Eye (tissue), 1 donor: ENCODE measurements around the gene MARCKS.

Source experiments
- DNase-seq: peaks from one replicate; pipeline ENCODE4 v3.0.0-alpha.2; 2015

Gene MARCKS, protein sequence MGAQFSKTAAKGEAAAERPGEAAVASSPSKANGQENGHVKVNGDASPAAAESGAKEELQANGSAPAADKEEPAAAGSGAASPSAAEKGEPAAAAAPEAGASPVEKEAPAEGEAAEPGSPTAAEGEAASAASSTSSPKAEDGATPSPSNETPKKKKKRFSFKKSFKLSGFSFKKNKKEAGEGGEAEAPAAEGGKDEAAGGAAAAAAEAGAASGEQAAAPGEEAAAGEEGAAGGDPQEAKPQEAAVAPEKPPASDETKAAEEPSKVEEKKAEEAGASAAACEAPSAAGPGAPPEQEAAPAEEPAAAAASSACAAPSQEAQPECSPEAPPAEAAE

DNA sequence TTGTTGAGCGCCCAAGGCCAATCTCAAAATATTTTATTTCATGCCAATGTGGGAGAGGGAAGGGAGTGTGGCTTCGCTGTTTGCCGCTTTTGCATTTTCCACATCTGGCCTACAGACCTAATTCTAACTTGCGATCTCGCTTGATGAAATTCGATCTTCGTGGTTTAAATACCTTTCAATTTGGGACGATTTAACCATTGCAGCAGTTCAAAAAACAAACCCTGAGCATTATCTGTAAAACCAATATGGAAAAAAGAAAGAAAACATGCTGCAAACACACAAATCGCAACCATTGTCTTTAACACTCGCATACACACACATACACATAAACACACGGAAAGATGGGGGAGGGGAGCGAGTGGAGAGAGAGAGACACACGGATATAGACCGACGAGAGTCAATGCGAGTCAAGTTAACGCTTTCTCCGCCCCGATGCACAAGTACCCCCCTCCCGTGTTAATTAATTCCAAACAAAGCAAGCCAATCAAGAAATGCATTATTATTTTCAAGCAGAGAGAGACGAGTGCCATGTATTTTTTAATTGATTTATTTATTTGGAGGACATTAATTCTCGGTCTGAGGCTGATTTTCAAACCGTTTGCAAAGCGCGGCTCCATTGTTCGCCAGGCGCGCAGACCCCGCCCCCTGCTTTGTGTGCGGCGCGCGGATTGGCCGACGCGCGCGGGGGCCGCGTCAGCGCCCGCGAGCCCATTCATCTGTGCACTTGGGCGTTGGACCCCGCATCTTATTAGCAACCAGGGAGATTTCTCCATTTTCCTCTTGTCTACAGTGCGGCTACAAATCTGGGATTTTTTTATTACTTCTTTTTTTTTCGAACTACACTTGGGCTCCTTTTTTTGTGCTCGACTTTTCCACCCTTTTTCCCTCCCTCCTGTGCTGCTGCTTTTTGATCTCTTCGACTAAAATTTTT is at the start of gene MARCKS:
Gene MARCKS, plus strand, starts transcription at position 721 of the 931 bp plus-strand sequence. CDS start 401 bp downstream, outside the sequence.
- DNase-seq, result peak; percentile 98

DNA sequence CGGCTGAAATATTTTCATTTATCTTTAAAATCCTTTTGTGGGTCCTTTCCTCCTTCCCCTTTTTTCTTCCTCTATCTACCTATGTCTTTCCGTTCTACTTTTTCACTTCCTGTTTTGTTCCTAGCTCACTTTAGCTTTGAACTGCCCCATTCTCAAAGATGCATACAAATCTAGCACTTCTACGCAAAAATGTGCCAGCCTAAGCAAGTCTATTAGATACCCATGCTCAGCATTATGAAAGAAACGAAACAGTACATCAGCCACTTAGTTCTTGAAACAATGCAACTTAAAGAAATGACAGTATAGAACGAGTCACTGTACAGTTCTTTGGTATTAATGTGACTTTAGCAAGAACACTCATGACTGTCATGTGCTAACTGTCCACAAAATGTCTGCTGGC is 47.3 kb upstream of the MARCKS start:
- DNase-seq, result no peak

DNA sequence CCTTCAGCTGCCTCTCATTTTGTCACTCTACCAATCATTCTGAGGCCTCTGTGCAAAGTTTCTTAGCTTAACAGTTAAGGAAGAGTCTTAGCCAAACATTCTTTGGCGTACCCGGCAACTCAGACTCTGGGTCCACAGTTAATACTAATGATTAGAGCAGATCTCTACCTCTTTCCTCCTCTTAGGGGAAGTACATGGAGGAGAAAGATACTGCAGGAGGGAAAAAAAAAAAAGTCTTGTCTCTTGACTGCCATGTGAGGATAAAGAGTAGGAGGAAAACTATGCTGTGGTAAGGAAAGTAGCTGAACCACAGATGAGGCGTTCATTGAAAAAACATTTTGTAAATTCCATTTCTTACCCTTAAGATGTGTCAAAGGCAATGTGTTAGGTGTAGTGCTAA is 44.0 kb upstream of the MARCKS start:
- no peak for DNase-seq

DNA sequence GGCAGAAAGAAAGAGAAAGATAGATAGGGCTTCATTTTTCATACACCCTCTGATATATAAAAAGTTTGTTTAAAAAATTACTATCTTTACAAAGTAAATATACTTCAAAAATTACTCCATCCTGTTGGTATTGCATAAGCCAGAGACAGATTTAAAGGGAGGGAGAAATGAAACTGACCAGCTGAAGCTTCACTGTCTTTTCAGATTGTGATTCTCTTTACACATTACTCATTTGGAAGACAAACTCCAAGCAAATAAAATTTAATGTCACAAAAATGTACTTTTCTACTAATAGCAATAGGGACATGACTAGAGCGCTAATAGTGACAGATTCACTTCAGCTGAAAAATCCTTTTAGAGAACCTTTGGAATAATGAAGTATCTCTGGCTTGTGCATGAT is 38.6 kb upstream of the MARCKS start:
- DNase-seq, result no peak

DNA sequence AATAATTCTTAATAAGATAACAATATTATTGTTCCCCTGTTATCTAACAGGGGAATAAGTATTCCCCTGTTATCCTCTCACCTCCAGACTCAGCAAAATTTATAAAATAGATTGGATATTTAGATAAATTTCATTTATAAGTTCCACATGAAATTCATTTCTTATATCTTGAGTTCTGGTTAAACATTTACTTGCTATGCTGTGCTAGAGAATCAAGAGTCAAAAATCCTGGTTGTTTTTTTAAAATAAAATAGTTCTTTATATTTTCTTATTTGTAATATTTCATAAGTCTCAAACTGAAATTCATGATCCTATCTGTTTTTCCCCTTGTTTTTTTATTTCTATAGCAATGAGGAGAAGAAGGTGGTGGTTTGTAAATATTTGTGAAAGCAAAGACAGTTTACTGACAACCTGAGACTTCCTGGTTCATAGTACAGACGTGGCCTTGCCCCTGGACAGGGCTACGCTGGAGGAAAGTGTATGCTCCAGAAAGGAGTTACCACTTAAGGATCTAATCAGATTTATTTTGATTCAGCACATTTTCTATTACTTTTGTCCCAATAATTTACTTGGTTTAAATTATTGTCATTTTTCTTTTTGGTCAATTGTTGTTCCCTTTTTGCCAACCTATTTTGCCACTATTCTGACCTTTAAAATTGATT is 37.8 kb upstream of the MARCKS start:
- no peak for DNase-seq

DNA sequence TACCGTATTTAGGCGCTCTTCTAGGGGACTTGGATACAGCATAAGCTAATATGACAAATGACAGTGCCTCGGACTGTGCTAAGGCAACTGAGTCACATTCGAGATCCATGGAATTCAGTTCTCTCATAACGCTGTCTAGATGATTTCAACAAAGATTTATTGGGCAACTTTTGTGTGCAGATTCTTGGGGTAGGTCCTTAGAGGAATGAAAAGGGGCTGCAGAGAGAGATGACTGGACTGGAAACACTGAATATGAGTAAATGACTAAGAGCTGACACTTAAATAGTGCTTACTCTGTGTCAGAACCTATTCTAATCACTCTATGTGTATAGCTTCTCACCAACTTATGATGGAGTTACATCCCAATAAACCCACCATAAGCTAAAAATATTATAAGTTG is 36.4 kb upstream of the MARCKS start:
- no peak for DNase-seq

DNA sequence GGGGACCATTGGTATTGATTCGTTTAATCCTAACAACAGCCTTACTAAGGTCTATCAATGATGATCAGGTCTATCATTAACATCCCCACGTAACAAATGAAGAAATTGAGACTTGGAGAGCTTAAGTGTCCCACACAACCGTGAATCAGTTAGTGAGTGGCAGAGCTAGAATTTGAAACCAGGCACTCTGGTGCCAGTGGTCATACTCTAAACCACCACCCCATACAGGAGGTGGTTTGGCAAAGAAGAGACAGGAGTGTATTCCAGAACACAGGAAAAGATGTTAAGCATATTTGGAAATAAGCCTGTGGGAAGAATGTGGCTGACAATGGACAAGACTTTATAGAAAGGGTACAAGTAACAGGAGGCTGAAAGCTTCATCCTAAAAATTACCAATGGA is 35.7 kb upstream of the MARCKS start:
- no peak for DNase-seq

DNA sequence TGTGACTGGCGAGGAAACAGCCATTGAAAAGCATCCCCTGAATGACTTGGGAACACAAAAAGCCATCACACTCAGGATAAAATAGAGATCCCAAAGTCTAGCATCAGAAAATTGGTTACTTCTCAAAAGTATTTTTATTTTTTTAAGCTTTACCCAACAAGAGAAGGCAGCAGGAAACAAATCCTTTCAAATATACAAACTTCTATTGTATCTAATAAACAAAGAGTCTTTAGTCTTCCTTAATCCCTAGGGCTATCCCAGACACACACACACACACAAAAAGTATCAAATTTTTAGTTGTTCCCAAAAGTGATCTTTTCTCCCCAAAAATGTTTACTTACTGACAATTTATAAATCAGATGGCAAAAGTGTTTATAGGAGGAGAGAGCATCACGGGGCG is 33.2 kb upstream of the MARCKS start:
- no peak for DNase-seq

DNA sequence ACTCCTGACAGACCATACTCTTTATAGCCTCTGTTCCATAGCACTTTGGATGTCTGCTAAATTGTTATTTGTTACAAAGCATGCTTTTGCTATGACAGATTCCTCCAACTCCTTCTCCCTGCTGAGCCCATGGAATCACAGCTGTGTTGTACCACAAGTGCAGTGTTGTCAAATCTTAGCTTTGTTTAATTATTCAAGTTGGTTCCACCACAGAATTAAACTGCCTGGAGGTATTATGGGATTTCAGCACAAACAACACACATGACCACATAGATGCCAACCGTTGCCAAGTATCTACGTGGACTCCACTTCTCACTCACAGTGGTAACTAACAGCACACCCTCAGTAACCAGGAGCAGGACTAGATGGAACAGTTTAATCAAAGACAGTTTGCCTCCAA is 32.7 kb upstream of the MARCKS start:
- DNase-seq, result no peak

DNA sequence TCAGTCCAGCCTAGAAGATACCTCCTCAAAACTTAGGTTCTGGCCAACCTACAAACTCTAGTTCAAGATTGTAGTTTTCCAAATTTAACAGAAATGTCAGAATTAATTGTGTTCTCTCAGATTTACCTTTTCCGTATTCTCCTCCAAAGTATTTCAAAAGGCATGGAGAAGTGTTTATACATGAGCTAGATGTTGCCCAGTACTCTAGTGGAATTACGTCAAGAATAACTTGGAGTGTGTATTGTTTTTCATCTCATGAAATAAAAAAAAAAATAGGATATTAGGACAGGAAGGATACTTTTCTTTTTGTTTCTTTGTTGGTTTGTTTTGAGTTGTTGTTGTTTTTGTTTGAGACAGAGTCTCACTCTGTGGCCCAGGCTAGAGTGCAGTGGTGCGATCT is 32.3 kb upstream of the MARCKS start:
- DNase-seq, result no peak

DNA sequence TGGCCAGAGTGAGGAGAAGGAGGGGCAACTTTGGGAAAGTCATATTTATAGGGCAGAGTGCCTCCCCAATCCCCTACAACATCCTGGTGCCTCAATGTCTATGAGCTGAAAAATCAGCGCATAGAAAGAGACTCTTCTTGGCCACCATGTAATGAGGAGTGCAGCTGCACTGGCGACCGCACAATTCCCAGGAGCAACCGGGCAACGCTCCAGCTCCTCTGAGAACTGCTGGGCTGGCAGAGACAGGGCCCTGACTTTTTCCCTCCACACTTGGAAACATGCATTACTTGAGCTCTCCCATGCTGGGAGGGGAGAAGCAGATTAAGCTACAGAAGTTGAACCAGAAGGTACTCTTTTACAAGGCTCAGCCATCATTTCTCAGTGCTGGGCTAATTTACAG is 31.4 kb upstream of the MARCKS start:
- peak; percentile 53 for DNase-seq

DNA sequence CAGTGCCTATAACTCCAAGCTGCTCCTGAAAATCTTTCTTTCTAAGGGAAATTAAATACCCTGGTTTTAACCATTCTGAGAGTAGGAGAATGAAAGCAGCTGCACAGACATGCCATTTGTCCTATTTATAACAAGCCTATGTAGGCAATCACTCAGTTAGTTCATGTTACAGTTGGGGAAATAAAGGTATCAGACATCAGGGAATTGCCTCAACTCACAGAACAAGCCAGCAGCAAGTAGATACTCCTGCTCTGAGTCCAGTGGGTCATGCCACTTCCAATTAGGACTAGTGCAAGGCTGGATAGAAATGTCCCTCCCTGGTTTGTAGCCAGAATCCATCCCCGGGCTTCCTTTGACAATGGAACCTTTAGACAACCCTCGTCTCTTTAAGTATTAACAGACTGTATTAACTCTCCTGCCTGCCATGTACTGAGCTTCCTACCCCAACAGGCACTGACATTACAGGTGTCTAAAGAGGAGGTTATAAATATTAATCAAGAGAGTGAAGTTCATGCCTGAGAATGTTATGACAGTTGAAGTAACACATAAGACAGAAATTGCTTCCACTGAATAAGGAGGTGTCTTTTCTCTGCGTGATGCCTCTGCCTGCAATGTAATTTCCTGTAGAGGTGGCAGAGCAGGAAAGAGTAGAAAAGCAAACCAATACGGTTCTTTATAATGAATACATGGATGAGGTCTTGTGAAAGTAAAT is 28.0 kb upstream of the MARCKS start:
- no peak for DNase-seq

DNA sequence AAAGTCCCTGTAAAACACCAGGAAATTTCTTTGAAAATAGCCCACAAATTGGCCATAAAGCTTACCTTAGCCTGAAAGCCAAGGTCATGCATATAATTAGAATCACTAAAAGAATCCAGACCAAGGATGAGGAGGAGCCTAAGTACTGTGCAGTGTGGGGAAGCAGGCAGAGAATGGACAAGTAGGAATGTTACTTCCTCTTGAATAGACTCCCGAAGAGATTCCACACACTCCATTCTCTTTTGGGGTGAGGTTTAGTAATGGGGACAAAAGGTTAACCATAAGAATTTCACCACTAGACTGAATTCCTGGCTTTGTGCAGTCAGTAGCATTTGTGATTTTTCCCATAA is 27.5 kb upstream of the MARCKS start:
- no peak for DNase-seq

DNA sequence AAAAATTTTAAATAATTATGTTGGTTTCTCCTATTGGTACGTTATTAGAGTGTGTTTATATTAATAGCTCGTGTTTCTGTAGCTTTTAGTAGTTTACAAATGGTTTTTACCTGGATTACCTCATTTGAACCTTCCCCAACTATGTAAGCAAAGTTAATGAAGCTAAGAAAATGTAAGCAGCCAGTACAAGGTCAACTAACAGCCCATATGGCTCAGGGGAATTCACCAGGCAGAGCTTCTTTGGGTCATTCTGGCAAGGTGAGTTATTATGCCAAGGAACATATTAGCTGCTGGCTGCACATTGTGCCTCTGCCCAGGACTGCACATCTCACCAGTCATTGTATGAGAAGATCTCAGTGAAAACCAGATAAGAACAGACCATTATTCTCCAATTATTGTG is 27.0 kb upstream of the MARCKS start:
- DNase-seq, result no peak

DNA sequence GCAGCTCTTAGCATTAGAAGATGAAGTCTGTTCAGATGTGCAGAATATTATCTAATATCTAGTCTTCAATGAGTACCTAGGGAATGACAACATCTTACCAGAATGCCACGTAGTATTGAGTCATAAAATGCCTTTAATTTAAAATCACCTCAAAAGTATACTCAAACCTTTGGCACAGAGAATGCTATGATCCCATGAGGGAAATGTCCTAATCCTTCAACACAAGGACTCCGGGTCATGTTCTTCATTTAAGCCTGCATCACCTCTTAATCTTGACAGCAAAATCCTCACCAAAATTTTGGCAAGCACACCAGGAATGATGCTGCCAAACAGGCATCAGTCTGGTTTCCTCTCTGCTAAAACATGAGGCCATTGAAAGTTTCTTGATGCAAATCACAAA is 23.6 kb upstream of the MARCKS start:
- no peak for DNase-seq

DNA sequence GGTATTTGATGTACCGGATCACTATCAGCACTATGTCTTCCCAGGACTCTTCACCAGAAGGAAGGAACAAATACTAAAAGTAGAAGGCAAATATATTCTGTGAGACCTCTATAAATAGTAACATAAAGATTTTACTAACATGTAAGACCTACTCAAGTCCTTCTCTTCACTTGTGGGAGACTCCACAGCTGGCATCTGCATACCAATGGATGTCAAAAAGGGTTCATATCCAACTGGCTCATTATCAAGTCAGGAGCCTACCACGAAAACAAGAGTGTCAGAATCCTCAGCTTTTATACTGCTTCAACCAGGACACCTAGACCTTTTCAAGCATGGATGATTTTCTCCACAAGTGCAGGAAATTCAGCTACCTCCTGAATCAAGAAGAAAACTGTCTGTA is 20.0 kb upstream of the MARCKS start:
- no peak for DNase-seq

DNA sequence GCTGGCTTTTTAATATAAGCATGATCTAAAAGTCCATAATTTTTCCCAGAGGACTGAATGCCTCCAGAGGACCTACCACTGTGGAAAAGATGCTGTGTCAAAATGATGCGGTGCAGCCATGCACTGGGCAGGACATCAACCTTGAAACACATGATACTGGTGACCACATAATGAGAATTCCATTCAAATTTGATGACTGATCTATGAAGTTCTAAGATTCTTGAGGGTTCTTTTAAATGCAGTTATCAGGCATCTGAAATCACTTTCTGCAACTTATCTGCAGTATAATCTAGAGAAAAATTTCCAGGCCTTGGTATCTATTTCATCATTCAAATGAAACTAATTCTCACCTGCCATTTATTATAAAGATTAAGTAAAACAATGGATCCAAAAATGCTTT is 15.0 kb upstream of the MARCKS start:
- no peak for DNase-seq

DNA sequence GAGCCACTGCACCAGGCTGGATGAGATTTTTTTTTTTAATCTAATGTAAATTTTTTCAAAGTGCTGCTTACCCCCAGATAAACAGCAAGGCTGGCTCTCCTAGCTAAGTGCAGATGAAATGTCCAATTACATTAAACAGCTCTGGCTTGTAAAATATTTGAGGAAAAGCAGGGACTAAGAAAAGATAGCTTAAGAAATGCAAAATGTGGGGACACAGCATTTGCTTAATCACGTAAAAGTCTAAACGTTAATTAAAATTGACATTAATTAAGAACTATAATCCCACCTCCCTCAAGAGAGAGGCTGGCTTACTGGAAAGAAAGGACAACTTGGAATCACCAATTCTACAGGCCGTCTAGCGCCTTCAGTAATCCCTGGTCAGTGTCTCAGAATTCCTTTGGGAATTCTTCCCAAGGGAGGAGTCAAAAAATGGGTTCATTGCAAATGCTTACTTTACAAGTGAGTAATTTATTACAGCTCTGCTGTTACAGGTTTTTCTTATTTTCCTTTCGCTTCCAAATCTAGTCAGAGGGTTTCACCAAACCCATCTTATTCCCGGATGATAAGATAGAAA is 13.6 kb upstream of the MARCKS start:
- no peak for DNase-seq

DNA sequence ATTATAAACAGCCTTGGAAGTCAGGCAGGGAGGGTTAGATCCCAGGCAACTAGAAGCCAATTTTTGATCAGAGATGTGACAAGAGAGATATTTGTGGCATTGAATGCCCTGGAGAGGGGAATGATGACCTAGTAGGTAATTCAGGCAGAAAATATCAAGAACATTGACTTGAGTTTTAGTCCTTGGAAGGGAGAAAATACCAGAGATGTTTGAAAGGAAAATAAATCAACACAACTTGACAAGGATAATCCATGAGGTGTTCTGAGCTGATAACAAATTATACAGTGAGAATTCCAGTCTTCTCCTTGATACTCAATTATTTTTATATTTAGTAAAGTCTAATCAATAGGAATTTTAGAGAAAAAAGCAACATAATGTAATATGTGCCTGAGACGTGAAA is 10.6 kb upstream of the MARCKS start:
- no peak for DNase-seq

DNA sequence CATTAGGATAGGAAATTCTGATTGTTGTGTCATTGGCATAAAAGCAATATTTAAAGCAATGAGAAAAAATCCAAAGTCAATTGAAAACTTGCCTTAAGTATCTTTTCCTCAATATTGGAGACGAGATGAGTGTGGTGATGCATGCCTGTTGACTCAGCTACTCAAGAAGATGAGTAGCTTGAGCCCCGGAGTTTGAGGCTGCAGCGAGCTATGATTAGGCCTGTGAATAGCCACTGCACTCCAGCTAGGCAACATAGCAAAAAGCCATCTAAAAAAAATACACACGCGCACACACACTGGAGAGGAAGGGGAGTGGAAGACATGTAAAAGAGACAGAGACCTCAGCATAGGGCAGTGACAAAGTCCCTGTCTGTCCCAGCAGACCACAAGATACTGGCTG is 9.7 kb upstream of the MARCKS start:
- DNase-seq, result no peak

DNA sequence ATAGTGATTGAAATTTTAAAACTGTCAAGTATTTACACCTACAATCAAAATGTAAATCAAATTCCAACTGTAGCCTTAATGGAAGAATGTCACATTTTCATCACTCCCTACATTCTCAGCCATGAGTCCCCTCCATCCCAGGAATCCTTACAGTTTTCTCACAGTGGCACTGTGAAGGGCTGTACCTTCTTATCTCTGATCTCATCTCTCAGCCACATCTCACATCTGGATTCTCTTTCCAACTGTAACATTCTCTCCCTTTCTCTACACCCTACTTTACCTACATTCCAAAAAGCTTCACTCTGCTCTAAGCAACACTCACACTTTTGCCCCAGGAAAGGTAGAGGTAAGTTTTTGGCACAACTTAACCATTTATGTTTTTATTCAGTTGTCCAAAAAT is 8.9 kb upstream of the MARCKS start:
- DNase-seq, result no peak

DNA sequence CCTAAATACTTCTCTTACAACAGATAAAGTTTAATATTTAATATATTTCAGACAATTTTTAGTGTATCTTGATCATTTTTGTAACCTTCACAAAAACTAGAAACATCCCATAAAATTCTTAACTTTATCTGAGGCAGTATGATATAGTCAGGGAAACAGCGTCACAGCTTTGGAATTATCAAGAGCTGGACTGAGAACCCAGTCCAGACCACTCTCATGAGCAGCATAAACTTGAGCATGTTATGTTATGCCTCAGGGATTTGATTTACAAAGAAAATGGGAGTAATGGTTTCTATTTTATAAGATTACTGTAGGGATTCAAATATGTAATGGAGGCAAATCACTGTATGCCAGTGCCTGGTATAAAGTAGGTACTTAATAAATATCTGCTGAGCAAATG is 8.3 kb upstream of the MARCKS start:
- no peak for DNase-seq

DNA sequence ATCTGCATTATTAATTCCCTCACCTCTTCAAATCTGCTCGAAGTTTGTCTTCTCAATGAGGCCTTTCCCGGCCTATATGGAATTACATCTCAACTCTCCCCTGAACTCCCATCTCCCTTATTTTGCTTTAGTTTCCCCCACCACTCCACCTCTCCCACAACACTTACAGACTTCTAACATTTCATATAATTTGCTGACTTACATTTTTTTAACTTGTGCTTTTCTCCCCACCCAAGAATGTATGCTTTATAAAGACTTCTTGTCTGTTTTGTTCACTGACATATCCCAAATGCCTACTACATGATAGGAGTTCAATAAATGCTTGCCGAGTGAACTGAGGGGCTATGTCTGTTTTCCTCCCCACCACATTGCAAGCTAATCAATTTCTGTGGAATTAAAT is 3.9 kb upstream of the MARCKS start:
- no peak for DNase-seq
